ENCODE measurements around the gene KIAA0232. TPM values are rescaled to one million over a fixed set of nuclear protein-coding genes. Genes with fewer than 3 reads are reported as not detected.

Gene KIAA0232
- total RNA-seq, 4 donors from 2014 or later: 34.6 to 54.0 (median 47.8) TPM

GRCh38 chr4:6751611-6752485 lies 30.7 kb upstream of the KIAA0232 start:
- no peak for DNase-seq (ENCODE audit: extremely low spot score)
- Histone ChIP-seq H3K27me3 (no peaks in the 10 kb centered on the region), H3K4me3 (no peak overlapping the region), H3K27ac (replicated peaks in 1 of 4) (no peak overlapping the region), H3K9me3 (no peaks in the 10 kb centered on the region), H3K36me3 (no peaks in the 10 kb centered on the region), H3K4me1 (peaks cover 23 to 32% (median 27%) of the 10 kb centered on the region in 4 donors)
- intact Hi-C loops (cut with DNase I): no loop called here
- WGBS: 80% methylated on average over 18 of the region's 18 CpGs
- TF ChIP-seq POLR2A (IDR thresholded peaks at IDR 0.05; ENCODE audit: low read depth) (no peak), CTCF (IDR thresholded peaks at IDR 0.05) (no peak), POLR2AphosphoS5 (IDR thresholded peaks at IDR 0.05) (no peak), EP300 (IDR thresholded peaks at IDR 0.05) (no peak)

DNA sequence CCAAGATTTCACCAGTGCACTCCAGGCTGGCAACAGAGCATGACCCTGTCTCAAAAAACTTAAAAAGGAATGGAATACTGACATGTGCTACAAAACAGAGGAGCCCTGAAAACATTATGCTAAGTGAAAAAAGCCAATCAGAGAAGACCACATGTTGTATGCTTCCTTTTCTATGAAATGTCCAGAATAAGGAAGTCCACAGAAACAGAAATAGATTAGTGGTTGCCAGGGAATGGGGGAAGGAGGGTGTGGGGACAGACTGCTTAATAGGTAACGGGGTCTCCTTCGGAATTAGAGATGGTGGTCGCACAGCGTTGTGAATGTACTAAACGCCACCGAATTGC lies 30.1 kb upstream of the KIAA0232 start:
- H3K4me1 ChIP-seq: peaks cover 17 to 26% (median 21%) of the 10 kb centered on the region in 4 donors

DNA sequence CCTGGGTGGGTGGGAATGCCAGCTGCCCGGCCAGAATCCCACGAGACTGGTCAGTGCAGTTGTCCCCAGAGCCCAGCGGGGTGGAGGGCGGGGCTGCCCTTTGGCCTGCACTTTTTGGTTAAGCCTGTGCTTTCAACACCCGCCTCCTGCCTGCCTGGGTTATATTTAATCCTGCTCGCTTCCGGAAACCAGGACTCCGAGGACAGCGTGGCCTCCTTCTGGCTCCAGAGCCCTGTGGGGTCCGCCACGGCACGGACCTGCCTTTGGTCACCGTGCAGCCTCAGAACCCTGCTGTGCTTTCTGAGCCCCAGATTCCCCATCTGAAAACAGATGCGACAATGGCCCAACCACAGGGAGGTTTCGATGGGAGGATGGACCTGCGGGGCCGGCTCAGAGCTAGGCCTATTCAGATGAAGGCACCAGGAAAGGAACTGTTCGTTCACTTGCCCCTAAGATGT lies 29.4 kb upstream of the KIAA0232 start:
- Histone ChIP-seq H3K4me3 (no peak overlapping the region), H3K27ac (replicated peaks in 1 of 4) (no peak overlapping the region), H3K9me3 (no peaks in the 10 kb centered on the region), H3K4me1 (peaks cover 12 to 19% (median 15%) of the 10 kb centered on the region in 4 donors), H3K36me3 (no peaks in the 10 kb centered on the region), H3K27me3 (no peaks in the 10 kb centered on the region)
- intact Hi-C loops (cut with DNase I): no loop called here
- TF ChIP-seq POLR2A (IDR thresholded peaks at IDR 0.05; ENCODE audit: low read depth) (no peak), EP300 (IDR thresholded peaks at IDR 0.05) (no peak), CTCF (IDR thresholded peaks at IDR 0.05) (no peak), POLR2AphosphoS5 (IDR thresholded peaks at IDR 0.05) (no peak)
- DNase-seq (ENCODE audit: extremely low spot score): no peak
- 90% methylated on average over 11 of the region's 18 CpGs for WGBS

More for the DNA sequence above, 30.1 kb upstream of the KIAA0232 start:
- Histone ChIP-seq H3K27me3 (no peaks in the 10 kb centered on the region), H3K36me3 (no peaks in the 10 kb centered on the region), H3K27ac (replicated peaks in 1 of 4) (no peak overlapping the region), H3K9me3 (no peaks in the 10 kb centered on the region), H3K4me3 (no peak overlapping the region)
- intact Hi-C loops (cut with DNase I): no loop called here
- TF ChIP-seq EP300 (IDR thresholded peaks at IDR 0.05) (no peak), POLR2AphosphoS5 (IDR thresholded peaks at IDR 0.05) (no peak), CTCF (IDR thresholded peaks at IDR 0.05) (no peak)
- 84% methylated on average over 6 of the region's 6 CpGs for WGBS
- no peak for DNase-seq (ENCODE audit: extremely low spot score)

- no peaks in the 10 kb centered on the region for H3K27me3 ChIP-seq
- no peak overlapping the region for H3K27ac ChIP-seq (replicated peaks in 1 of 4)
- no peaks in the 10 kb centered on the region for H3K9me3 ChIP-seq
- no peak for DNase-seq (ENCODE audit: extremely low spot score)
- intact Hi-C loops (cut with DNase I): no loop called here
- H3K36me3 ChIP-seq: no peaks in the 10 kb centered on the region
- WGBS: 77% methylated on average over 9 of the region's 9 CpGs
- TF ChIP-seq EP300 (IDR thresholded peaks at IDR 0.05) (no peak), POLR2AphosphoS5 (IDR thresholded peaks at IDR 0.05) (no peak), CTCF (IDR thresholded peaks at IDR 0.05) (no peak), POLR2A (IDR thresholded peaks at IDR 0.05; ENCODE audit: low read depth) (no peak)
- no peak overlapping the region for H3K4me3 ChIP-seq
- peaks cover 12 to 13% (median 12%) of the 10 kb centered on the region in 4 donors for H3K4me1 ChIP-seq
Measured at GRCh38 chr4:6753891-6754290, 28.6 kb upstream of the KIAA0232 start.

All from esophagus muscularis mucosa (tissue), 4 donors.